Nephron progenitor cell (in vitro differentiated cells): Measurements from ENCODE around the gene IKBKG.

Experiments used
- DNase-seq: peaks from one replicate; pipeline ENCODE4 v3.0.0; 2021
- H3K27ac Mint-ChIP-seq: 2 replicates; pipeline ENCODE4 v1.8.0; 2021; ENCODE audit warnings: mild to moderate bottlenecking, moderate library complexity, mixed read lengths
- H3K27me3 Mint-ChIP-seq: 2 replicates; pipeline ENCODE4 v1.8.0; 2021; ENCODE audit warnings: mild to moderate bottlenecking, low read depth, mixed read lengths; ENCODE audit not compliant: poor library complexity
- H3K36me3 Mint-ChIP-seq: 2 replicates; pipeline ENCODE4 v1.8.0; 2021; ENCODE audit warnings: low read depth, mixed read lengths
- H3K4me1 Mint-ChIP-seq: 2 replicates; pipeline ENCODE4 v1.8.0; 2021; ENCODE audit warnings: mixed read lengths
- H3K4me3 Mint-ChIP-seq: 2 replicates; pipeline ENCODE4 v1.8.0; 2021; ENCODE audit warnings: mild to moderate bottlenecking, moderate library complexity, mixed read lengths
- H3K9me3 Mint-ChIP-seq: 2 replicates; pipeline ENCODE4 v1.8.0; 2021; ENCODE audit warnings: mild to moderate bottlenecking, moderate library complexity, mixed read lengths
- TF ChIP-seq, protein P1 (sequence below): fragments of 200-600 bp; sonication (generic); IDR thresholded peaks from 2 replicates; pipeline ENCODE4 v1.5.0; 2021; ENCODE audit warnings: antibody characterized with exemption

The IKBKG gene

DNA sequence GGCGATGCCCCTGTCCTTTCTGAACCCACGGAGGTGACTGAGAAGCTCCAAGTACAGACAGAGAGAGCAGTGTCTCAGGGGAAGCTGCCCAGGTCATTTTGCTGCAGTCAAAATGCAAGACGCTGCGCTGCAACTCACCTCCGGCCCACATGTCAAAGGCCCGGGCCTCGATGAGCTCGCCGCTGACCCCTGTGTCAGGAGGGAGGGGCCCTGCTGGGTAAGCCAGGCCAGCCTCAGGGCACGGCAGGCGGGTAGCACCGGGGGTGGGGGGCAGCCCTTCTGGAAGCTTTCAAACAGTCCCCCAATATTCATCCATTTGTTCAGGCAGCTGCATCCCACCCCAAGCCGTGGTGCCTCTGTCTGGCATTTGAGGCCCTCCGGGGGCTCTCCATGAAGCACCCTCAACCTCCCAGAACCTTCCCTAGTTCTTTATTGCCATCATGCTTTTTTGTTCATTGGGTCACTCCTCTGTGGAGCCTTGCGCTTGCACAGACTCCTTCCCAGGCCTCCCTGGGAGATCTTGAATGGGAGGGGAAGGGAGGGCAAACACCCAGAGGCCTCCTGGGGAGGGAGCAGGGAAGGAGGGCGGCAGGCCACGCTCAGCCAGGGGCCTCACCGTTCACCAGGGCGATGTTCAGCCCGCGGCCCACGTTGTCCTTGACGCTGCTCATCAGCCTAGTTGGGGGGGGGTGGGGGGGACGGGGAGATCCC is 39.6 kb upstream of the IKBKG start:
- no peak overlapping the region for H3K4me3 Mint-ChIP-seq
- peaks cover 28% of the 10 kb centered on the region for H3K36me3 Mint-ChIP-seq
- no peak overlapping the region for H3K27ac Mint-ChIP-seq
- H3K9me3 Mint-ChIP-seq: peaks cover 58% of the 10 kb centered on the region
- no peak for DNase-seq
- H3K4me1 Mint-ChIP-seq: peaks cover 32% of the 10 kb centered on the region
- H3K27me3 Mint-ChIP-seq: peaks cover 2% of the 10 kb centered on the region
- TF ChIP-seq, protein P1, sequence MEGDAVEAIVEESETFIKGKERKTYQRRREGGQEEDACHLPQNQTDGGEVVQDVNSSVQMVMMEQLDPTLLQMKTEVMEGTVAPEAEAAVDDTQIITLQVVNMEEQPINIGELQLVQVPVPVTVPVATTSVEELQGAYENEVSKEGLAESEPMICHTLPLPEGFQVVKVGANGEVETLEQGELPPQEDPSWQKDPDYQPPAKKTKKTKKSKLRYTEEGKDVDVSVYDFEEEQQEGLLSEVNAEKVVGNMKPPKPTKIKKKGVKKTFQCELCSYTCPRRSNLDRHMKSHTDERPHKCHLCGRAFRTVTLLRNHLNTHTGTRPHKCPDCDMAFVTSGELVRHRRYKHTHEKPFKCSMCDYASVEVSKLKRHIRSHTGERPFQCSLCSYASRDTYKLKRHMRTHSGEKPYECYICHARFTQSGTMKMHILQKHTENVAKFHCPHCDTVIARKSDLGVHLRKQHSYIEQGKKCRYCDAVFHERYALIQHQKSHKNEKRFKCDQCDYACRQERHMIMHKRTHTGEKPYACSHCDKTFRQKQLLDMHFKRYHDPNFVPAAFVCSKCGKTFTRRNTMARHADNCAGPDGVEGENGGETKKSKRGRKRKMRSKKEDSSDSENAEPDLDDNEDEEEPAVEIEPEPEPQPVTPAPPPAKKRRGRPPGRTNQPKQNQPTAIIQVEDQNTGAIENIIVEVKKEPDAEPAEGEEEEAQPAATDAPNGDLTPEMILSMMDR: no peak

DNA sequence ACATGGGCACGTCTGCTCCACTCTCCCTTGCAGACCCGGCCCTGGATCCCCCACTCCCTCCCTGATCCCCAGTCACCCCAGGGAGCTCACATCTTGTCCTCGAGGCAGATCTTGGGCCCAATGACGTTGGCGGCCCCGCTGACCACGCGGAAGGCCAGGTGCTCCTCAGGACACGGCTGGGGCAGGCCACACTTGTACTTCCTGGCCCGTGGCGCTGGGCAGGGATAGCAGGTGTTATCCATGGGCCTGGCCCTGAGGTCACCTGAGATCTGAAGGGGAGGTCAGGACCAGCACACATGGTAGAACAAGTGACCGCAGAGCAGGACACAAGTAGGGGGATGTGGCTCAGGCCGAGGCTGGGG is 39.1 kb upstream of the IKBKG start:
- H3K9me3 Mint-ChIP-seq: peaks cover 55% of the 10 kb centered on the region
- peaks cover 2% of the 10 kb centered on the region for H3K27me3 Mint-ChIP-seq
- peak overlapping the region; percentile 29 for H3K27ac Mint-ChIP-seq
- DNase-seq: no peak
- TF ChIP-seq, protein P1: no peak
- no peak overlapping the region for H3K4me3 Mint-ChIP-seq
- peaks cover 32% of the 10 kb centered on the region for H3K4me1 Mint-ChIP-seq
- peaks cover 28% of the 10 kb centered on the region for H3K36me3 Mint-ChIP-seq

DNA sequence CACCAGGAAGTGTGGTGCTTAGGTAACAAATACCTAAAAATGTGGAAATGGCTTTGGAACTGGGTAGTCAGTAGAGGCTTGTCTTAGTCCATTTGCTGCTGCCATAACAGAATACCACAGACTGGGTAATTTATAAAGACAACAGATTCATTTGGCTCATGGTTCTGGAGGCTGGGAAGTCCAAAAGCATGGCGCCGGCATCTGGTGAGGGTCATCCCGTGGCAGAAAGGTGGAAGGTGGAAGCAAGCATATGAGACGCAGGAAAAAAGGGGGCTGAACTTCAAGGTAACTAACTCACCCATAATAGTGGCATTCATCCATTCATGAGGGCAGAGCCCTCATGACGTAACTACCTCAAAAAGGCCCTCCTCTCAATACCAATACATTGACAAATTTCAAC is 38.0 kb upstream of the IKBKG start:
- H3K4me3 Mint-ChIP-seq: no peak overlapping the region
- H3K27me3 Mint-ChIP-seq: peaks cover 2% of the 10 kb centered on the region

DNA sequence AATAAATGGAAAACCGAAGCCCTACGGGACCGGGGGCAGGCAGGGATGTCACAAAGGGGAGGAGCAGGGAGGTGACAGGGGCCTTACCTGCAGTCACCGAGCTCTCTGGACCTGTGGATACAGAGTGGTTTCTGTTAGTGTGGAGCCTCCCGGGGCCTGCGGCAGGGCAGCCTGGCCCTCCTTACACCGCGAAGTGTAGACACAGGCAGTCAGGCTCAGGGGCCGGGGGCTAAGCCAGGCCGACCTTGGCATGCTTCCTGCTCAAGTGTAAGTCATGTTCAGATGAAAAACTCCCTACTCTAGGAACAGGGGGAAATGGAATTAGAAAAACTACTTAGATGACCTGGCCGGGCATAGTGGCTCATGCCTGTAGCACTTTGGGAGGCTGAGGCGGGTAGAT is 35.7 kb upstream of the IKBKG start:
- H3K27me3 Mint-ChIP-seq: peaks cover 2% of the 10 kb centered on the region
- no peak overlapping the region for H3K4me3 Mint-ChIP-seq
- peak overlapping the region; percentile 39 for H3K27ac Mint-ChIP-seq
- peaks cover 43% of the 10 kb centered on the region for H3K4me1 Mint-ChIP-seq
- H3K9me3 Mint-ChIP-seq: peaks cover 56% of the 10 kb centered on the region
- H3K36me3 Mint-ChIP-seq: peaks cover 35% of the 10 kb centered on the region
- TF ChIP-seq, protein P1: no peak
- DNase-seq: no peak

More for the DNA sequence above, 38.0 kb upstream of the IKBKG start:
- H3K27ac Mint-ChIP-seq: no peak overlapping the region
- H3K36me3 Mint-ChIP-seq: peaks cover 36% of the 10 kb centered on the region
- TF ChIP-seq, protein P1: no peak
- DNase-seq: no peak
- peaks cover 41% of the 10 kb centered on the region for H3K4me1 Mint-ChIP-seq
- peaks cover 58% of the 10 kb centered on the region for H3K9me3 Mint-ChIP-seq

DNA sequence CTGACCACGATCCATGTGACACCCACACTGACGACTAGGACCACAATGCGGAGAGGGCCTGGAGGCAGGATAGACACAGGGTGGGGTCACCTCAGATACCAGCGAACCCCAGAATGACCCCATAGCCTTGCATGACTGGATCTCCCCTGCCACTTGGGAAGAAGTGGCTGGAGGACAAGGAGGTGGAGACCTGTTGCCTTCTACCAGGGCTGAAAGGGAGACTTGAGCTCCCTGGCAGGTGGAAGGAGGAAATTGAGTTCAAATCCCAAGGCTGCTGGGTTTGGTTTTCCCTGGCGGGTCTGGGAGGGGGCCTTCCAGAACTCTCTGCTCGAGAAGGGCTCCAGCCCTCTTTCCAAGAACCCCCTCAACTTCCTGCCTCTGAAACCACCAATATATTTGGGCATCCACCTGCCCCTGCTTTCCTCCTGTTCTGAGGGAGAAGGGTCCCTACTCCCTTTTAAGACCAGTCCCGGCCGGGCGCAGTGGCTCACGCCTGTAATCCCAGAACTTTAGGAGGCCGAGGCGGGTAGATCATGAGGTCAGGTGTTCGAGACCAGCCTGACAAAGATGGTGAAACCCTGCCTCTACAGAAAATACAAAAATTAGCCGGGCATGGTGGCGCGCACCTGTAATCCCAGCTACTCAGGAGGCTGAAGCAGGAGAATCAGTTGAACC is 34.4 kb upstream of the IKBKG start:
- Mint-ChIP-seq H3K9me3 (peaks cover 59% of the 10 kb centered on the region), H3K4me3 (no peak overlapping the region), H3K27ac (no peak overlapping the region), H3K27me3 (peaks cover 2% of the 10 kb centered on the region), H3K36me3 (peaks cover 35% of the 10 kb centered on the region), H3K4me1 (peaks cover 53% of the 10 kb centered on the region)
- no peak for DNase-seq
- TF ChIP-seq, protein P1: no peak

DNA sequence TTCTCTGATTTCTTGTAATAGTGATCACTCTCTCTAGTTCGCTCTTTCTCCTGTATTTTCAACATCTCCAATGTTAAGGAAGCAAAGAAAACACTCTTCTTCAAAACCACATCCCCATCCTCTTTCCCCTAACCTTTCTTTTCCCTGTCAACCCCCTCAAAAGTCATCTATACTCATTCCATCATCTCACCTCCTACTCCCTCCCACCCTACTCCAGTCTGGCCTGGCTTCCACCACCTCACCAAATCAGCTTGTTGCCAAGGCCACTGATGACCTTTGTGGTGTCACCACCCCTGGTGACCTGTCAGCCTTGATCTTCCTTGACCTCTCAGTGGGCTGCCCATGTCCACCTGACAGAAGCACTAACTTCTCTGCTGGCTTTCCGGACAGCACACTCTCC is 33.7 kb upstream of the IKBKG start:
- Mint-ChIP-seq H3K27ac (peak overlapping the region; percentile 41), H3K4me3 (peak overlapping the region; percentile 23), H3K4me1 (peaks cover 53% of the 10 kb centered on the region), H3K36me3 (peaks cover 31% of the 10 kb centered on the region), H3K27me3 (peaks cover 2% of the 10 kb centered on the region), H3K9me3 (peaks cover 58% of the 10 kb centered on the region)
- TF ChIP-seq, protein P1: no peak
- DNase-seq: no peak
